Measurements from ENCODE around the gene SLC1A7.

GRCh38 chr1:53174971-53175913, 32.8 kb upstream of the SLC1A7 start:
- TF ChIP-seq CTCF (IDR thresholded peaks at IDR 0.05) (no peak), EP300 (IDR thresholded peaks at IDR 0.05) (no peak), POLR2AphosphoS5 (IDR thresholded peaks at IDR 0.05) (no peak)

Measured in sigmoid colon (tissue), 4 donors.